ENCODE data around the gene BAG3. TPM values are rescaled to one million over a fixed set of nuclear protein-coding genes. Genes with fewer than 3 reads are reported as not detected.

The BAG3 gene
- total RNA-seq, 1 donor from 2014 or later: 2.3 TPM

DNA sequence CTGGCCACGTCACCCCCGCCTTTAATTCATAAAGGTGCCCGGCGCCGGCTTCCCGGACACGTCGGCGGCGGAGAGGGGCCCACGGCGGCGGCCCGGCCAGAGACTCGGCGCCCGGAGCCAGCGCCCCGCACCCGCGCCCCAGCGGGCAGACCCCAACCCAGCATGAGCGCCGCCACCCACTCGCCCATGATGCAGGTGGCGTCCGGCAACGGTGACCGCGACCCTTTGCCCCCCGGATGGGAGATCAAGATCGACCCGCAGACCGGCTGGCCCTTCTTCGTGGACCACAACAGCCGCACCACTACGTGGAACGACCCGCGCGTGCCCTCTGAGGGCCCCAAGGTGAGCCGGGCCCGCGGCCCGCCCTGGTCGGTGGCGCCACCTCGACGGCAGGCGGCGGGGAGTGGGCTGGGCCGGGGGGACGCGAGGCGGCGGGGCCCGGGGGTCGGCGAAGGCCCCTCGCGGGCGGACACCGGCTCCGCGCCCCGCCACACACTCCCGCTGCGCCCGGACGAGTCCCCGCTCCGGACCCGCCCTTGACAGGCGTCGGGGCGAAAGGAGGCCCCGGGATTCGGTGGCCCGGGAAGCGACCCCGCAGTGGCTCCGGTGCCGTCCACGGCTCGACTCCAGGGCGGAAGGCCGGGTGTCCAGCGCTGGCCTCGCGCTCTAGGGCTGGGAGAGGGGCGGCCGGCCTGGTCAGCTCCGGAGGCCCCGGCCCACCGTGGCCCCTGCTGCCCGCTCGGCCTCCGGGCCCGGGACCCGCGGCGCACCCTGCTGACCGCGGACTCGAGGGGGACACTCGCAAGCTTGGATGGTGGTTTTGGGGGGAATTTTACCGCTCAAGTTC lies 557 bp downstream of the BAG3 start:
- peak; percentile 66 for DNase-seq (ENCODE audit: low spot score)
- Mint-ChIP-seq H3K36me3 (peaks cover 6% of the 10 kb centered on the region), H3K27ac (peak overlapping the region; percentile 92), H3K27me3 (ENCODE audit: insufficient read depth, low read depth) (peaks cover 7% of the 10 kb centered on the region), H3K9me3 (no peaks in the 10 kb centered on the region), H3K4me1 (peaks cover 40% of the 10 kb centered on the region), H3K4me3 (peak overlapping the region; percentile 95)
- peaks cover 15% of the 10 kb centered on the region for H3K4me1 ChIP-seq
- H3K27ac ChIP-seq: no peak overlapping the region
- H3K4me3 ChIP-seq: peak overlapping the region; percentile 83
- no peak for TF ChIP-seq EZH2 (IDR thresholded peaks at IDR 0.05)
- TF ChIP-seq CTCF (IDR thresholded peaks at IDR 0.05): no peak
- TF ChIP-seq EZH2phosphoT487 (IDR thresholded peaks at IDR 0.05): no peak
- H2AFZ ChIP-seq (replicated peaks): peak overlapping the region; percentile 92
- H3K4me2 ChIP-seq: peak overlapping the region; percentile 89
- peak overlapping the region; percentile 6 for H3K9ac ChIP-seq
- no peaks in the 10 kb centered on the region for H3K36me3 ChIP-seq
- peaks cover 20% of the 10 kb centered on the region for H4K20me1 ChIP-seq (ENCODE audit: low read depth)
- peaks cover 6% of the 10 kb centered on the region for H3K27me3 ChIP-seq
- peaks cover 15% of the 10 kb centered on the region for H3F3A ChIP-seq (ENCODE audit: low read depth)
- H3K9me3 ChIP-seq (ENCODE audit: low read depth): no peaks in the 10 kb centered on the region
- peaks cover 22% of the 10 kb centered on the region for H3K79me2 ChIP-seq (ENCODE audit: low read depth)

DNA sequence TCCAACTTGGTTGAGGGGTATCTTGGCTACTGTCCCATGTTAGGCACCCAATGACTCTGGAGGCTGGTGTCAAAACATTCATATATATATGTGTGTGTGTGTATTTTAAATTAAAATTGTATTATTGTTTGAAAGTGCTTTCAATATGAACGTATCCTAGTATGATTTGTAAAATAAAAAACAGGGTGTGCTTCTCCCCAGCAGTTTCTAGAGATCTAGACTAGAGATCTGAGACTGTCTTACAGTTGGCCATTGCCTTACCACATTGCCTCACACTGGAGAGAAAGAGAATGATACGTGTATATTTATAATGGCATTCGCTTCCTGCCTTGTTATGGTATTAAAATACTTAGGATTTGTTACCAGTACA lies 1.2 kb downstream of the BAG3 start:
- H3K36me3 Mint-ChIP-seq: peaks cover 6% of the 10 kb centered on the region
- H3K4me1 ChIP-seq: peaks cover 19% of the 10 kb centered on the region
- H3K4me3 ChIP-seq: peak overlapping the region; percentile 83
- H3K4me3 Mint-ChIP-seq: peak overlapping the region; percentile 95
- H3K27me3 Mint-ChIP-seq (ENCODE audit: insufficient read depth, low read depth): peaks cover 4% of the 10 kb centered on the region
- peak overlapping the region; percentile 92 for H3K27ac Mint-ChIP-seq
- peaks cover 22% of the 10 kb centered on the region for H3K79me2 ChIP-seq (ENCODE audit: low read depth)
- H2AFZ ChIP-seq (replicated peaks): peak overlapping the region; percentile 81
- peak; percentile 31 for TF ChIP-seq CTCF (IDR thresholded peaks at IDR 0.05)
- TF ChIP-seq EZH2 (IDR thresholded peaks at IDR 0.05): no peak
- TF ChIP-seq EZH2phosphoT487 (IDR thresholded peaks at IDR 0.05): no peak
- H3K9me3 ChIP-seq (ENCODE audit: low read depth): no peaks in the 10 kb centered on the region
- peaks cover 19% of the 10 kb centered on the region for H3F3A ChIP-seq (ENCODE audit: low read depth)
- H3K4me1 Mint-ChIP-seq: peaks cover 45% of the 10 kb centered on the region
- H3K27ac ChIP-seq: no peak overlapping the region
- peak overlapping the region; percentile 89 for H3K4me2 ChIP-seq
- no peaks in the 10 kb centered on the region for H3K9me3 Mint-ChIP-seq
- DNase-seq (ENCODE audit: low spot score): peak; percentile 29
- peak overlapping the region; percentile 6 for H3K9ac ChIP-seq
- H4K20me1 ChIP-seq (ENCODE audit: low read depth): peaks cover 27% of the 10 kb centered on the region
- peaks cover 6% of the 10 kb centered on the region for H3K27me3 ChIP-seq
- H3K36me3 ChIP-seq: no peaks in the 10 kb centered on the region

DNA sequence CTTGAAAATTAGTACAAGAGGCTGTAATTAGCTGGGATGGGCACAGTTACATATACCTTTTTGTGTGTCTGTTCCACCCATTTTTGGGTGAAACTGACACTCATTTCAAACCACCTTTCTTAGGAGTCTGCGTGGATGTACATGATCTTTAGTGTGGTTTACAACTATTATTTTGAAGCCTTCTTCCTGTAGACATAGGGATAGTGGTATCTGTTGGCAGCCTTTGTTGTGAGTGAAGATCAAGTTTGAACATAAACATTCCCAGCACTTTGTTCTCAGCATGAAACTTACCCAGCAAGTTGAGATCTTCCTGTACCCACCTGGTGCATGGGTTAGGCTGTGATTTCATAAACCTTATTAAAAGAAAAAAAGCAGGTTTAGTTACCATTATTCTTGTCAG lies 2.0 kb downstream of the BAG3 start:
- Mint-ChIP-seq H3K27ac (no peak overlapping the region), H3K4me3 (peak overlapping the region; percentile 95), H3K9me3 (no peaks in the 10 kb centered on the region), H3K4me1 (peaks cover 53% of the 10 kb centered on the region), H3K27me3 (ENCODE audit: insufficient read depth, low read depth) (peaks cover 2% of the 10 kb centered on the region), H3K36me3 (peaks cover 6% of the 10 kb centered on the region)
- peaks cover 28% of the 10 kb centered on the region for H3K4me1 ChIP-seq
- no peak overlapping the region for H2AFZ ChIP-seq (replicated peaks)
- TF ChIP-seq EZH2phosphoT487 (IDR thresholded peaks at IDR 0.05): no peak
- no peak for TF ChIP-seq EZH2 (IDR thresholded peaks at IDR 0.05)
- no peak for TF ChIP-seq CTCF (IDR thresholded peaks at IDR 0.05)
- H3K9ac ChIP-seq: no peak overlapping the region
- no peaks in the 10 kb centered on the region for H3K36me3 ChIP-seq
- no peak overlapping the region for H3K27ac ChIP-seq
- DNase-seq (ENCODE audit: low spot score): no peak
- peaks cover 6% of the 10 kb centered on the region for H3K27me3 ChIP-seq
- H3K4me2 ChIP-seq: peak overlapping the region; percentile 89
- H3K4me3 ChIP-seq: peak overlapping the region; percentile 83
- H3K9me3 ChIP-seq (ENCODE audit: low read depth): no peaks in the 10 kb centered on the region
- H3K79me2 ChIP-seq (ENCODE audit: low read depth): peaks cover 22% of the 10 kb centered on the region
- H3F3A ChIP-seq (ENCODE audit: low read depth): peaks cover 24% of the 10 kb centered on the region
- H4K20me1 ChIP-seq (ENCODE audit: low read depth): peaks cover 35% of the 10 kb centered on the region
